ENCODE data around the gene PDE3A. TPM values are rescaled to one million over a fixed set of nuclear protein-coding genes. Genes with fewer than 3 reads are reported as not detected.

PDE3A gene
- total and polyA plus RNA-seq, 2 of the 4 experiments (the other 2 are of a cell fraction) = 0.09 to 0.18 TPM

DNA sequence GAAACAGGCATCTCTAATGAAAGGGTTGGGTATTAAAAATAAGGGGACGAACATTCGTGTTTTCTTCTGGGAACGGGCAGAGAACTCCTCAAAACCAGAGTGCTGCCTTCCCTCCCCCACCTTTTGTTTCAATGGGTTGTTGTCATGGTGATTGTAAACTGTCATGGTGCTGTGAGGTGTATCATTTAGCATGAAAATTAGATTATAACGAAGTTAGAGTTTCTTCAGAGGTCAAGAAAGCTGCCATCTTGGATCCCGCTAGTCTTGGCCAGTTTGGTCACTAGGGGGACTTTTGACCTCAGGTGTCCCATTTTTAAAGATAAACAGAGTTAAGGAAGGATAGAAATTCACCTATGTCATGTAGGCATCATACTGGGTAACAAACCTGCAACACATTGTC lies 123.0 kb downstream of the PDE3A start:
- Histone ChIP-seq H3K18ac (ENCODE audit: low read depth, low read length) (peak overlapping the region; percentile 77), H2BK5ac (ENCODE audit: low read depth, low read length, poor library complexity, severe bottlenecking) (peak overlapping the region; percentile 39), H3K4me2 (ENCODE audit: low read depth, low read length) (no peak overlapping the region), H4K91ac (ENCODE audit: insufficient read depth, low read depth, low read length) (peak overlapping the region; percentile 79), H3K9me1 (ENCODE audit: insufficient read depth, low read length) (peaks cover 4% of the 10 kb centered on the region), H3K23ac (ENCODE audit: low read depth, low read length) (no peak overlapping the region), H3K14ac (replicated peaks; ENCODE audit: low read depth, low read length) (no peak overlapping the region), H4K5ac (ENCODE audit: low read depth, low read length) (peak overlapping the region; percentile 67), H3K4me3 (ENCODE audit: insufficient read depth, low read depth, low read length) (no peak overlapping the region), H3K9me3 (ENCODE audit: control insufficient read depth, insufficient read depth, low read length) (no peaks in the 10 kb centered on the region), H3K4ac (ENCODE audit: low read depth, low read length) (peak overlapping the region; percentile 61; the same call in 1 of the 2 replicates), H3K36me3 (ENCODE audit: control insufficient read depth, insufficient read depth, low read length) (no peaks in the 10 kb centered on the region), H3K27me3 (ENCODE audit: control insufficient read depth, insufficient read depth, low read length) (no peaks in the 10 kb centered on the region), H3K4me1 (ENCODE audit: control insufficient read depth, insufficient read depth, low read length) (peaks cover 18% of the 10 kb centered on the region), H2BK20ac (ENCODE audit: low read depth, low read length) (peak overlapping the region; percentile 28; the same call in 1 of the 2 replicates), H4K8ac (ENCODE audit: low read depth in 2 of 2, low read length in 2 of 2) (peak overlapping the region; percentile 29 to 56; a peak in 1 of 4 replicates), H2AK5ac (ENCODE audit: low read depth, low read length) (peak overlapping the region; percentile 83; the same call in 1 of the 2 replicates), H4K20me1 (ENCODE audit: insufficient read depth, low read length) (no peaks in the 10 kb centered on the region), H3K9ac (ENCODE audit: low read depth, low read length) (no peak overlapping the region), H3K27ac (ENCODE audit: insufficient read depth, low read length) (no peak overlapping the region), H2AFZ (replicated peaks; ENCODE audit: low read length, poor library complexity) (no peak overlapping the region), H2BK120ac (ENCODE audit: low read depth, low read length) (peak overlapping the region; percentile 68), H2BK15ac (ENCODE audit: low read depth, low read length) (peak overlapping the region; percentile 59; the same call in 2 of the 3 replicates), H2AK9ac (replicated peaks; ENCODE audit: low read depth, low read length, poor library complexity) (no peak overlapping the region), H3K56ac (ENCODE audit: extremely low read depth, insufficient read depth, low read length) (peak overlapping the region; percentile 14; the same call in 1 of the 2 replicates), H3K79me1 (ENCODE audit: low read depth in 1 of 2, low read length in 2 of 2) (no peaks in the 10 kb centered on the region)
- no TSS peak for BruUV-seq (replicated peaks)
- ChIA-PET CTCF (no interaction called here), POLR2A (ENCODE audit: unreplicated experiment) (no interaction called here)
- TF ChIP-seq, protein P1, sequence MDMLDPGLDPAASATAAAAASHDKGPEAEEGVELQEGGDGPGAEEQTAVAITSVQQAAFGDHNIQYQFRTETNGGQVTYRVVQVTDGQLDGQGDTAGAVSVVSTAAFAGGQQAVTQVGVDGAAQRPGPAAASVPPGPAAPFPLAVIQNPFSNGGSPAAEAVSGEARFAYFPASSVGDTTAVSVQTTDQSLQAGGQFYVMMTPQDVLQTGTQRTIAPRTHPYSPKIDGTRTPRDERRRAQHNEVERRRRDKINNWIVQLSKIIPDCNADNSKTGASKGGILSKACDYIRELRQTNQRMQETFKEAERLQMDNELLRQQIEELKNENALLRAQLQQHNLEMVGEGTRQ (IDR thresholded peaks at IDR 0.05; ENCODE audit: low read depth, low read length) = no peak
- TF ChIP-seq POLR2A (IDR thresholded peaks at IDR 0.05; ENCODE audit: low read depth, low read length) (no peak), MAZ (IDR thresholded peaks at IDR 0.05; ENCODE audit: borderline replicate concordance, low read depth, low read length) (no peak), FOS (IDR thresholded peaks at IDR 0.05; ENCODE audit: low read depth, low read length) (no peak), BHLHE40 (IDR thresholded peaks at IDR 0.05; ENCODE audit: low read depth, low read length) (no peak), SMC3 (IDR thresholded peaks at IDR 0.05; ENCODE audit: low read depth, low read length) (no peak), CHD1 (IDR thresholded peaks at IDR 0.05; ENCODE audit: low read depth, low read length) (no peak), RFX5 (IDR thresholded peaks at IDR 0.05; ENCODE audit: low read depth, low read length) (no peak), RAD21 (IDR thresholded peaks at IDR 0.05; ENCODE audit: low read length) (no peak), MXI1 (IDR thresholded peaks at IDR 0.05; ENCODE audit: borderline replicate concordance, low read depth, low read length) (no peak)
- no peak for ATAC-seq (ENCODE audit: low read depth)
- dilution Hi-C loops (cut with HindIII; ENCODE audit: low sequenced_read_pairs, unreplicated experiment) = no loop called here
- in situ Hi-C loops (cut with MboI; ENCODE audit: low sequenced_read_pairs) = no loop called here
- intact Hi-C loops (cut with micrococcal nuclease) = no loop called here
- no CpG with 5 or more reads among the region's 5 CpGs for WGBS, 2 experiments (ENCODE audit: extremely low coverage in 2 of 2, insufficient read length in 1 of 2)
- DNase-seq = no peak

Measured in IMR-90 (cell line).